GM19463 (cell line): ENCODE measurements around the gene TNF.

Experiments used
- ATAC-seq: cut with Tn5 transposase; IDR thresholded peaks from one replicate; pipeline ENCODE4 v1.9.1; 2021; ENCODE audit warnings: mild to moderate bottlenecking, moderate library complexity; ENCODE audit not compliant: unreplicated experiment

TNF gene

GRCh38 chr6:31622684-31623091, 47.3 kb downstream of the TNF start:
- ATAC-seq = no peak

- no peak for ATAC-seq
Measured at GRCh38 chr6:31624070-31624469, 48.7 kb downstream of the TNF start.

DNA sequence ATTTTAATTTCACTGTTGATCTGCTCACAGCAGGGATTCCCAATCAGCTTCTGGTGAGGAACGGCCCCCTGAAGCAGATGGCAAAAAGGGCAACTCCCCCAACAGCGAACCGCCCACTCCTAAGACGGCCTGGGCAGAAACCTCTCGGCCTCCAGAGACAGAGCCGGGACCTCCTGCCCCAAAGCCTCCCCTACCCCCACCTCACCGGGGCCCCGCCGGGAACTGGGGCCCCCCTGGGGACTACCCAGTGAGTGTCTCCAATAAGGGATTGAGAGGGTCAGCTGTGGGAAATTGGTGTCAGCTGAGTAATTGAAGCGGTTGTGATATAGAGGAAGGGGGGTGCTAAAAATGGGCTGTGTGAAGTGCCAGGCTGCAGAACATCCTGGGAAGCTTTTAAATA, 51.6 kb downstream of the TNF start:
- no peak for ATAC-seq

- no peak for ATAC-seq
Measured at GRCh38 chr6:31627690-31628287, 52.4 kb downstream of the TNF start.
